Panc1 (cell line): ENCODE results near the gene TFAP2A.

Source experiments
- SIN3A ChIP-seq: IDR thresholded peaks from 2 replicates; pipeline ENCODE4 v1.6.1; 2012; ENCODE audit warnings: low read depth, mild to moderate bottlenecking, low read length, moderate library complexity, borderline replicate concordance; ENCODE audit not compliant: insufficient read depth
- TF ChIP-seq, protein P1 (sequence below): fragments of 450-650 bp; IDR thresholded peaks from 2 replicates; pipeline ENCODE4 v1.5.1; 2017; ENCODE audit warnings: mild to moderate bottlenecking

DNA sequence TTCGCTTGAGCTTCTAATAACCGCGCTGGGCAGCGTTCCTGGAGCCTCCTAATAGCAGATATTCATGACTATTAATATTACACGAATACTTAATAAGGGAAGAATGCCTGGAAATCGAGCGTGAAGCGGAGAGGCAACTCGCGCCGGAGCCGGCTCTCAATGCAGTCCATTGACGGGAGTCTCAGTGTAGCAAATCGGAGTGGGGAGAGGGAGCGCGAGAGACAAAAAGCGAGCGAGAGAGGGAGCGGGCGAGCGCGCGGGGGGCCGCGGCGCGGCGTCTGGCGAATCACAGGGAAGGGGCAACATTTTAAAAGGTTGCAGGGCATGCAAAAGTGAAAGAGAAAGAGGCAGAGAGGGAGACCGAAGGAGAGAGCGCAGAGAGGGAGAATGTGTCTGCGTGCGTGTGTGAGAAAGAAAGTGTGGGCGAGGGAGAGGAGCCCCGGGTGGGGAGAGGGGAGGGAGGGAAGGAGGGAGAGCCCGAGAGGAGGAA, 2.9 kb downstream of the TFAP2A start:
- TF ChIP-seq, protein P1, sequence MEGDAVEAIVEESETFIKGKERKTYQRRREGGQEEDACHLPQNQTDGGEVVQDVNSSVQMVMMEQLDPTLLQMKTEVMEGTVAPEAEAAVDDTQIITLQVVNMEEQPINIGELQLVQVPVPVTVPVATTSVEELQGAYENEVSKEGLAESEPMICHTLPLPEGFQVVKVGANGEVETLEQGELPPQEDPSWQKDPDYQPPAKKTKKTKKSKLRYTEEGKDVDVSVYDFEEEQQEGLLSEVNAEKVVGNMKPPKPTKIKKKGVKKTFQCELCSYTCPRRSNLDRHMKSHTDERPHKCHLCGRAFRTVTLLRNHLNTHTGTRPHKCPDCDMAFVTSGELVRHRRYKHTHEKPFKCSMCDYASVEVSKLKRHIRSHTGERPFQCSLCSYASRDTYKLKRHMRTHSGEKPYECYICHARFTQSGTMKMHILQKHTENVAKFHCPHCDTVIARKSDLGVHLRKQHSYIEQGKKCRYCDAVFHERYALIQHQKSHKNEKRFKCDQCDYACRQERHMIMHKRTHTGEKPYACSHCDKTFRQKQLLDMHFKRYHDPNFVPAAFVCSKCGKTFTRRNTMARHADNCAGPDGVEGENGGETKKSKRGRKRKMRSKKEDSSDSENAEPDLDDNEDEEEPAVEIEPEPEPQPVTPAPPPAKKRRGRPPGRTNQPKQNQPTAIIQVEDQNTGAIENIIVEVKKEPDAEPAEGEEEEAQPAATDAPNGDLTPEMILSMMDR: no peak
- no peak for TF ChIP-seq SIN3A
